Cardiac muscle cell (in vitro differentiated cells and primary cell): ENCODE results near the gene ABCF3. TPM values are rescaled to one million over a fixed set of nuclear protein-coding genes. Genes with fewer than 3 reads are reported as not detected.

ENCODE experiments used
- DNase-seq, 2 donors: peaks; one replicate each; pipeline versions ENCODE4 v3.0.0 to v3.0.0-alpha.2; 2010 to 2017; ENCODE audit warnings: low read depth in 1 of 2, low spot score in 1 of 2
- H3K27ac ChIP-seq: fragments of 200-600 bp; sonication (generic); 2 replicates; pipeline ENCODE4 v1.5.1; 2016
- H3K27me3 ChIP-seq: fragments of 200-600 bp; sonication (generic); 2 replicates; pipeline ENCODE4 v1.6.0; 2016; ENCODE audit warnings: control low read depth
- H3K36me3 ChIP-seq: fragments of 200-600 bp; sonication (generic); 2 replicates; pipeline ENCODE4 v1.5.1; 2016; ENCODE audit warnings: control low read depth
- H3K4me1 ChIP-seq: fragments of 200-600 bp; sonication (generic); 2 replicates; pipeline ENCODE4 v1.8.1; 2017; ENCODE audit warnings: low read depth, mild to moderate bottlenecking, mixed run types
- H3K4me3 ChIP-seq: fragments of 200-600 bp; sonication (generic); 2 replicates; pipeline ENCODE4 v1.5.1; 2016; ENCODE audit warnings: mild to moderate bottlenecking
- H3K9me3 ChIP-seq: fragments of 200-600 bp; sonication (generic); 2 replicates; pipeline ENCODE4 v1.5.1; 2017; ENCODE audit warnings: low read depth, mild to moderate bottlenecking, control low read depth
- CTCF ChIP-seq: IDR thresholded peaks from 2 replicates; pipeline ENCODE4 v1.5.1; 2012; ENCODE audit warnings: low read depth, mild to moderate bottlenecking, low read length
- polyA plus RNA-seq: library from polyadenylated mRNA; unstranded; fragments of >200 nt; fragmentation: Nextera tagmentation; extraction: Ambion mirVana; gene quantifications from 2 replicates; pipeline ENCODE4 v1.2.1, GENCODE V29; 2016
- total RNA-seq: library from RNA; depleted of rRNA; stranded (reverse); fragments of >200 nt; gene quantifications from 2 replicates; pipeline ENCODE4 v1.2.3, GENCODE V29; 2016

ABCF3 gene
- total and polyA plus RNA-seq, 2 experiments from 2014 or later, result 50.2 to 74.4 TPM

- peaks cover 21% of the 10 kb centered on the region for H3K4me1 ChIP-seq
- TF ChIP-seq CTCF, result no peak
- DNase-seq, result no peak
- H3K36me3 ChIP-seq, result peaks cover 17% of the 10 kb centered on the region
- peak overlapping the region; percentile 84 for H3K27ac ChIP-seq
- H3K9me3 ChIP-seq, result no peaks in the 10 kb centered on the region
- H3K4me3 ChIP-seq, result no peak overlapping the region
- H3K27me3 ChIP-seq, result no peaks in the 10 kb centered on the region
Observed at GRCh38 chr3:184173374-184173722, 12.7 kb upstream of the ABCF3 start.

GRCh38 chr3:184174284-184174645, 11.7 kb upstream of the ABCF3 start:
- Histone ChIP-seq H3K27ac (peak overlapping the region; percentile 84), H3K36me3 (peaks cover 17% of the 10 kb centered on the region), H3K9me3 (no peaks in the 10 kb centered on the region), H3K27me3 (no peaks in the 10 kb centered on the region), H3K4me1 (peaks cover 21% of the 10 kb centered on the region), H3K4me3 (no peak overlapping the region)
- TF ChIP-seq CTCF, result no peak
- DNase-seq, result no peak

- peak; percentile 5 for TF ChIP-seq CTCF
- peak; percentile 99 to 100 for DNase-seq
- Histone ChIP-seq H3K4me1 (peaks cover 21% of the 10 kb centered on the region), H3K27ac (peak within 1 kb of the TSS; percentile 93), H3K4me3 (peak within 1 kb of the TSS; percentile 99), H3K36me3 (peaks cover 20% of the 10 kb centered on the region), H3K9me3 (no peaks in the 10 kb centered on the region), H3K27me3 (no peaks in the 10 kb centered on the region)
Observed at GRCh38 chr3:184174646-184175492, 11.1 kb upstream of the ABCF3 start, which contains the start of gene AP2M1. Gene AP2M1, plus strand, starts transcription at chr3:184174855. Its CDS starts 2,139 bp downstream, at chr3:184176994.

GRCh38 chr3:184175506-184175905, 10.5 kb upstream of the ABCF3 start:
- no peak for DNase-seq
- H3K27me3 ChIP-seq, result no peaks in the 10 kb centered on the region
- H3K9me3 ChIP-seq, result no peaks in the 10 kb centered on the region
- H3K27ac ChIP-seq, result peak overlapping the region; percentile 93
- no peak for TF ChIP-seq CTCF
- peak overlapping the region; percentile 99 for H3K4me3 ChIP-seq
- peaks cover 24% of the 10 kb centered on the region for H3K36me3 ChIP-seq
- H3K4me1 ChIP-seq, result peaks cover 21% of the 10 kb centered on the region

GRCh38 chr3:184175981-184176376, 10.0 kb upstream of the ABCF3 start:
- Histone ChIP-seq H3K4me1 (peaks cover 21% of the 10 kb centered on the region), H3K36me3 (peaks cover 28% of the 10 kb centered on the region), H3K9me3 (no peaks in the 10 kb centered on the region), H3K4me3 (peak overlapping the region; percentile 99), H3K27ac (peak overlapping the region; percentile 93), H3K27me3 (no peaks in the 10 kb centered on the region)
- TF ChIP-seq CTCF, result no peak
- DNase-seq, result no peak
